ENCODE results near the gene KCND1. TPM values are rescaled to one million over a fixed set of nuclear protein-coding genes. Genes with fewer than 3 reads are reported as not detected.

KCND1 gene
- total RNA-seq, 2 donors from 2014 or later: 1.3 to 1.5 TPM

- Histone ChIP-seq H3K27me3 (no peaks in the 10 kb centered on the region), H3K4me3 (no peak overlapping the region), H3K27ac (no peak overlapping the region), H3K9me3 (peaks cover 0 to 6% of the 10 kb centered on the region in 2 donors), H3K36me3 (peaks cover 27% of the 10 kb centered on the region), H3K4me1 (peaks cover 0 to 6% of the 10 kb centered on the region in 2 donors)
- TF ChIP-seq, protein P1, sequence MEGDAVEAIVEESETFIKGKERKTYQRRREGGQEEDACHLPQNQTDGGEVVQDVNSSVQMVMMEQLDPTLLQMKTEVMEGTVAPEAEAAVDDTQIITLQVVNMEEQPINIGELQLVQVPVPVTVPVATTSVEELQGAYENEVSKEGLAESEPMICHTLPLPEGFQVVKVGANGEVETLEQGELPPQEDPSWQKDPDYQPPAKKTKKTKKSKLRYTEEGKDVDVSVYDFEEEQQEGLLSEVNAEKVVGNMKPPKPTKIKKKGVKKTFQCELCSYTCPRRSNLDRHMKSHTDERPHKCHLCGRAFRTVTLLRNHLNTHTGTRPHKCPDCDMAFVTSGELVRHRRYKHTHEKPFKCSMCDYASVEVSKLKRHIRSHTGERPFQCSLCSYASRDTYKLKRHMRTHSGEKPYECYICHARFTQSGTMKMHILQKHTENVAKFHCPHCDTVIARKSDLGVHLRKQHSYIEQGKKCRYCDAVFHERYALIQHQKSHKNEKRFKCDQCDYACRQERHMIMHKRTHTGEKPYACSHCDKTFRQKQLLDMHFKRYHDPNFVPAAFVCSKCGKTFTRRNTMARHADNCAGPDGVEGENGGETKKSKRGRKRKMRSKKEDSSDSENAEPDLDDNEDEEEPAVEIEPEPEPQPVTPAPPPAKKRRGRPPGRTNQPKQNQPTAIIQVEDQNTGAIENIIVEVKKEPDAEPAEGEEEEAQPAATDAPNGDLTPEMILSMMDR (IDR thresholded peaks at IDR 0.05): no peak
- no peak for DNase-seq (ENCODE audit: low spot score)
Observed at GRCh38 chrX:48934581-48935300, 36.9 kb downstream of the KCND1 start.

DNA sequence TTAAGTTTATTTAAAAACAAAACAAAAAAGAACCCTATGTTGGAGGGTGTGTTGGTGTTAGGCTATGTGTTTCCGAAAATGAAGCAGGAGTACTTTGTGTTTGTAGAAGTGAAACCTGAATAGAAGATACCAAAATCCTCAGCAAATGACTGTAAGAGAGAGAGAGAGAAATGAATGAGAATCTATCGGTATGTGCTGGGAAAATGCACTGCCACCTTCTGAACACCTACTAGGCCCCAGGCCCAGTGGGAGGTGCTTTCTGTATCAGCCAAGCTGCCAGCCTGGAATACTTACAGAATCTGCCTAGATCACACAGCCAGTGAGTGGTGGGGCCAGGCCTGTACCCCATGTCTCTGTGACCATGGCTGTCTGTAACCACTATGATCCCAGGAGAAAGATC lies 37.9 kb downstream of the KCND1 start:
- Histone ChIP-seq H3K27ac (no peak overlapping the region), H3K4me3 (no peak overlapping the region), H3K36me3 (peaks cover 27% of the 10 kb centered on the region), H3K27me3 (no peaks in the 10 kb centered on the region), H3K9me3 (peaks cover 0 to 6% of the 10 kb centered on the region in 2 donors), H3K4me1 (peaks cover 0 to 6% of the 10 kb centered on the region in 2 donors)
- no peak for DNase-seq (ENCODE audit: low spot score)
- TF ChIP-seq, protein P1 (IDR thresholded peaks at IDR 0.05): no peak

- no peaks in the 10 kb centered on the region for H3K4me1 ChIP-seq
- DNase-seq (ENCODE audit: low spot score): no peak
- H3K4me3 ChIP-seq: no peak overlapping the region
- TF ChIP-seq, protein P1 (IDR thresholded peaks at IDR 0.05): no peak
- no peaks in the 10 kb centered on the region for H3K27me3 ChIP-seq
- peaks cover 0 to 3% of the 10 kb centered on the region in 2 donors for H3K9me3 ChIP-seq
- no peak overlapping the region for H3K27ac ChIP-seq
- peaks cover 23% of the 10 kb centered on the region for H3K36me3 ChIP-seq
Observed at GRCh38 chrX:48927736-48928382, 43.8 kb downstream of the KCND1 start.

DNA sequence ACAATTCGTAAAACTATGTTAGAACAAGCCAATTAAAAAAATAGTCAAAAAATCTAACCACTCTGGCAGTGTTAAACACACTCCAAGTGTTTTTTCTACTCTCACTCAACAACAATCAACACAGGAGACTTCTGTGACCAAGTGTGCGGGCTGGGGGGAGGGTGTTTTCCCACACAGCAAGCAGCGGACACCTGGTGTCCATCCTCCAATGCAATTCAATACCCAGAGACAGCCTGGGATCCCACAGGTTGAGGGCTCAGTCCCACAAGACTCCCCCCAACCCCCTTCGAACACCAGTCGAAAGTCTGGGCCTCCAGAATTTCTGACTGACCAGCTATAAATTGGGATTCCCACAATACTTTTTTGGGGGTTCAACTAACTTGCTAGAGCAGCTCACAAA lies 44.5 kb downstream of the KCND1 start:
- Histone ChIP-seq H3K27me3 (no peaks in the 10 kb centered on the region), H3K9me3 (no peaks in the 10 kb centered on the region), H3K36me3 (peaks cover 27% of the 10 kb centered on the region), H3K4me3 (no peak overlapping the region), H3K27ac (no peak overlapping the region), H3K4me1 (no peaks in the 10 kb centered on the region)
- TF ChIP-seq, protein P1 (IDR thresholded peaks at IDR 0.05): no peak
- no peak for DNase-seq (ENCODE audit: low spot score)

GRCh38 chrX:48924270-48924669 lies 47.4 kb downstream of the KCND1 start:
- H3K4me1 ChIP-seq: peaks cover 0 to 9% of the 10 kb centered on the region in 2 donors
- H3K4me3 ChIP-seq: no peak overlapping the region
- no peak overlapping the region for H3K27ac ChIP-seq
- DNase-seq (ENCODE audit: low spot score): no peak
- TF ChIP-seq, protein P1 (IDR thresholded peaks at IDR 0.05): no peak
- H3K9me3 ChIP-seq: no peaks in the 10 kb centered on the region
- H3K36me3 ChIP-seq: peaks cover 28% of the 10 kb centered on the region
- no peaks in the 10 kb centered on the region for H3K27me3 ChIP-seq

Measured in right atrium auricular region (tissue), 2 donors.